K562 (cell line): ENCODE measurements around the gene CMIP. TPM values are rescaled to one million over a fixed set of nuclear protein-coding genes. Genes with fewer than 3 reads are reported as not detected.

ENCODE experiments used
- ATAC-seq: fragments of 200-7000 bp; cut with Tn5 transposase; 3 replicates; pipeline ENCODE4 v1.9.1; 2020; ENCODE audit warnings: moderate library complexity
- BruUV-seq: library from RNA; stranded (reverse); fragments of 400-500 nt; replicated peaks from 2 replicates; lab custom pipeline; 2021; lab: Mats Ljungman, UMichigan
- CTCF ChIA-PET: fragments of 300-600 bp; formaldehyde crosslinking; extraction: SDS; loops from one replicate; lab custom pipeline; 2021; ENCODE audit warnings: low intra/inter-chr PET ratio; lab: Yijun Ruan, JAX
- POLR2A ChIA-PET: fragments of 300-600, 350-650 bp; sonication (Branson Sonifier 250); formaldehyde crosslinking; extraction: SDS; loops from one replicate; lab custom pipeline; 2021; ENCODE audit warnings: antibody characterized with exemption, inconsistent platforms; lab: Yijun Ruan, JAX
- DNase-seq, 4 experiments: peaks; one replicate each; pipeline versions ENCODE4 v3.0.0 to v3.0.0-alpha.2; 2011 to 2018; ENCODE audit warnings: low spot score in 3 of 4, mixed read lengths in 3 of 4; ENCODE audit errors: extremely low read depth in 1 of 4
- FAIRE-seq: peaks from 2 replicates; lab custom pipeline; 2011; peaks lifted over from hg19 to GRCh38; lab: Jason Lieb, UNC
- H2AFZ ChIP-seq: 2 replicates; pipeline ENCODE4 v1.6.0; 2011; ENCODE audit warnings: low read depth, low read length, control low read depth, inconsistent platforms
- H3K27ac ChIP-seq: fragments of 200-600 bp; 3 replicates; pipeline ENCODE4 v1.8.0; 2011; ENCODE audit warnings: low read depth, mild to moderate bottlenecking, control low read depth, inconsistent platforms, low read length, moderate library complexity, mixed read lengths; ENCODE audit errors: extremely low read depth
- H3K27me3 ChIP-seq, 2 experiments: fragments of 300-600 bp in 1 of 2; 2 replicates in 1 of 2; 3 replicates in 1 of 2; pipeline versions ENCODE4 v1.6.0 to v1.8.0; 2011; ENCODE audit warnings: inconsistent platforms in 2 of 2, low read length in 2 of 2, mild to moderate bottlenecking in 1 of 2, mixed read lengths in 1 of 2, moderate library complexity in 1 of 2; ENCODE audit not compliant: control insufficient read depth in 2 of 2, insufficient read depth in 2 of 2
- H3K36me3 ChIP-seq: fragments of 300-600 bp; 3 replicates; pipeline ENCODE4 v1.8.0; 2011; ENCODE audit warnings: mild to moderate bottlenecking, low read length, inconsistent platforms; ENCODE audit not compliant: control insufficient read depth, insufficient read depth
- H3K4me1 ChIP-seq, 2 experiments: fragments of 200-600 bp in 1 of 2; replicated peaks in 1 of 2; 2 replicates in 1 of 2; 3 replicates in 1 of 2; pipeline versions ENCODE4 v1.5.1 to v1.8.0; 2011; ENCODE audit warnings: inconsistent platforms in 2 of 2, low read length in 2 of 2, mild to moderate bottlenecking in 1 of 2, mixed read lengths in 1 of 2, moderate library complexity in 1 of 2; ENCODE audit not compliant: control insufficient read depth in 2 of 2, insufficient read depth in 2 of 2
- H3K4me2 ChIP-seq: 2 replicates; pipeline ENCODE4 v1.6.1; 2011; ENCODE audit warnings: low read length, control low read depth, inconsistent platforms, mixed read lengths; ENCODE audit not compliant: insufficient read depth
- H3K4me3 ChIP-seq: fragments of 200-600 bp; sonication (generic), shearing (Covaris generic); 2 replicates; pipeline ENCODE4 v1.5.1; 2016; ENCODE audit warnings: control low read depth, inconsistent platforms
- H3K79me2 ChIP-seq: fragments of 200-600 bp; 3 replicates; pipeline ENCODE4 v1.8.0; 2011; ENCODE audit warnings: low read length, inconsistent platforms; ENCODE audit not compliant: control insufficient read depth, insufficient read depth
- H3K9ac ChIP-seq, 2 experiments: 2 replicates each; pipeline versions ENCODE4 v1.6.0 to v1.6.1; 2011; ENCODE audit warnings: low read depth in 2 of 2, low read length in 2 of 2, control low read depth in 1 of 2, inconsistent platforms in 1 of 2, mild to moderate bottlenecking in 1 of 2, mixed read lengths in 1 of 2; ENCODE audit not compliant: insufficient read depth in 1 of 2
- H3K9me1 ChIP-seq: one replicate; pipeline ENCODE4 v1.6.0; 2011; ENCODE audit warnings: inconsistent platforms, mild to moderate bottlenecking, low read length, moderate library complexity; ENCODE audit not compliant: control insufficient read depth, insufficient read depth
- H3K9me3 ChIP-seq: replicated peaks from 2 replicates; pipeline ENCODE4 v1.5.1; 2011; ENCODE audit warnings: low read depth, low read length, inconsistent platforms; ENCODE audit not compliant: control insufficient read depth, insufficient read depth
- H4K20me1 ChIP-seq: replicated peaks from 2 replicates; pipeline ENCODE4 v1.6.1; 2011; ENCODE audit warnings: low read length, inconsistent platforms, mixed read lengths; ENCODE audit not compliant: control insufficient read depth, insufficient read depth
- CTBP1 ChIP-seq: fragments of 450-650 bp; IDR thresholded peaks from 2 replicates; pipeline ENCODE4 v1.6.1; 2016; ENCODE audit warnings: borderline replicate concordance
- L3MBTL2 ChIP-seq: fragments of 450-650 bp; IDR thresholded peaks from 2 replicates; pipeline ENCODE4 v1.6.1; 2016; ENCODE audit warnings: mild to moderate bottlenecking, moderate library complexity
- TBP ChIP-seq: optimal IDR thresholded peaks from 2 replicates; pipeline ENCODE3; 2011; ENCODE audit warnings: low read depth, low read length, improper control_type of control experiment
- ZKSCAN1 ChIP-seq: fragments of 150-350 bp; IDR thresholded peaks from 2 replicates; pipeline ENCODE4 v1.6.1; 2016; ENCODE audit warnings: low read depth, low read length
- ZNF124 ChIP-seq: sonication (generic); formaldehyde crosslinking; IDR thresholded peaks from 2 replicates; pipeline ENCODE4 v1.8.1; 2022; ENCODE audit warnings: missing genetic modification reagents
- ZNF668 ChIP-seq: fragments of 250-450 bp; sonication (Bioruptor Pico); IDR thresholded peaks from 2 replicates; pipeline ENCODE4 v1.8.0; 2022; ENCODE audit warnings: mild to moderate bottlenecking, inconsistent platforms
- WGBS: fragments of 100-300 bp; shearing (Covaris generic); methylation state at CpG from one replicate; pipeline ENCODE4 v1.1.6; 2016; ENCODE audit warnings: low coverage, mixed read lengths; ENCODE audit not compliant: insufficient coverage; ENCODE audit errors: missing lambda C conversion rate; 5-methylcytosine and 5-hydroxymethylcytosine counted together
- in situ Hi-C: fragments of 300-500 bp; cut with MboI; formaldehyde crosslinking; loops from 4 replicates; pipeline ENCODE4 v1.15.0; 2018; ENCODE audit warnings: inconsistent platforms, mixed read lengths
- intact Hi-C: fragments of 100-400 bp; cut with micrococcal nuclease; formaldehyde crosslinking; loops from 2 replicates; pipeline ENCODE4 v1.14.2; 2022
- polyA plus RNA-seq, 8 experiments: library from polyadenylated mRNA; depleted of rRNA in 4 of 8; stranded (reverse) in 5 of 8; unstranded in 3 of 8; fragments of >200 nt; fragmentation: Nextera tagmentation in 2 of 8; fragmentation: Illumina TruSeq in 1 of 8; extraction: Ambion mirVana in 2 of 8; extraction: Trizol in 1 of 8; gene quantifications; 2 replicates each; pipeline versions ENCODE4 v1.2.1 to v1.2.3, GENCODE V29; 2011 to 2014; ENCODE audit warnings: inconsistent platforms in 1 of 8, missing spikeins in 1 of 8
- total RNA-seq, 7 experiments: library from RNA; depleted of rRNA in 6 of 7; stranded (reverse); fragments of >200 nt in 6 of 7; fragmentation: Illumina TruSeq in 2 of 7; extraction: Trizol in 2 of 7; gene quantifications; 2 replicates each; pipeline versions ENCODE4 v1.2.1 to v1.2.3, GENCODE V29; 2011 to 2021; ENCODE audit warnings: low replicate concordance in 1 of 7
- TF ChIP-seq, protein P1 (sequence below), 2 experiments: IDR thresholded peaks; 2 replicates each; pipeline ENCODE4 v1.6.1; 2012; ENCODE audit warnings: improper control_type of control experiment in 2 of 2, low read depth in 2 of 2, low read length in 2 of 2, borderline replicate concordance in 1 of 2

Gene CMIP
- total and polyA plus RNA-seq, 9 of the 15 experiments (the other 6 are each of a cell fraction or from before 2014, with no cell fraction given): 0.94 to 82.5 (median 10.3) TPM

DNA sequence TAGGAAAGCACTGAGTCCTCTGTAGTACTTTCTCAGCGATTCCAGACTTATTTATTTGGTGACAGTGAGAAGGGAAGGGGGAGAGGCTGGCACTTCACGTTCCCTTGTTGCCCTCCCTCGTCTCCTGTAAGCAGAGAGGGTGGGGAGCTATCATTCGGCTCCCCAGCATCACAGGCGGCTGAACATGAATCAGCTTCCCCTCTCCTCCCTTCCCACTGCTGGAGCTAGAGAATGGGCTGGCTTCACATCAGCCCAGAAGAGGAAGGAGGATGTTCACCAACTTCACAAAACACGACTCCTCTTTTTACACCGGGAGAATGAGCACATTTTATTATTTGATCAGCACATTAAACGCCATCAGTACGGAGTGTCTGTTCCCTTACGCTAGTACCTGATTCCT lies 6.7 kb upstream of the CMIP start:
- ATAC-seq (peak; percentile 24; the same call in 2 of the 3 replicates), FAIRE-seq (no peak), DNase-seq (no peak)
- H2AFZ ChIP-seq: 0 out of 2 replicates have a peak overlapping the region, but pooled peaks have one; percentile 5
- BruUV-seq: no TSS peak
- ChIA-PET POLR2A (interaction anchor here (4.7 kb wide), 1 partner anchor 7 kb away, joined by 24 read pairs; no protein-coding TSS in a partner anchor), CTCF (no interaction called here)
- WGBS: 18% methylated on average over 10 of the region's 10 CpGs
- H3K9me1 ChIP-seq: no peaks in the 10 kb centered on the region
- H3K36me3 ChIP-seq: no peaks in the 10 kb centered on the region
- H3K9ac ChIP-seq: no peak overlapping the region; a peak in 1 of 4 replicates
- no peaks in the 10 kb centered on the region for H4K20me1 ChIP-seq
- no peak for TF ChIP-seq L3MBTL2
- TF ChIP-seq, protein P1, sequence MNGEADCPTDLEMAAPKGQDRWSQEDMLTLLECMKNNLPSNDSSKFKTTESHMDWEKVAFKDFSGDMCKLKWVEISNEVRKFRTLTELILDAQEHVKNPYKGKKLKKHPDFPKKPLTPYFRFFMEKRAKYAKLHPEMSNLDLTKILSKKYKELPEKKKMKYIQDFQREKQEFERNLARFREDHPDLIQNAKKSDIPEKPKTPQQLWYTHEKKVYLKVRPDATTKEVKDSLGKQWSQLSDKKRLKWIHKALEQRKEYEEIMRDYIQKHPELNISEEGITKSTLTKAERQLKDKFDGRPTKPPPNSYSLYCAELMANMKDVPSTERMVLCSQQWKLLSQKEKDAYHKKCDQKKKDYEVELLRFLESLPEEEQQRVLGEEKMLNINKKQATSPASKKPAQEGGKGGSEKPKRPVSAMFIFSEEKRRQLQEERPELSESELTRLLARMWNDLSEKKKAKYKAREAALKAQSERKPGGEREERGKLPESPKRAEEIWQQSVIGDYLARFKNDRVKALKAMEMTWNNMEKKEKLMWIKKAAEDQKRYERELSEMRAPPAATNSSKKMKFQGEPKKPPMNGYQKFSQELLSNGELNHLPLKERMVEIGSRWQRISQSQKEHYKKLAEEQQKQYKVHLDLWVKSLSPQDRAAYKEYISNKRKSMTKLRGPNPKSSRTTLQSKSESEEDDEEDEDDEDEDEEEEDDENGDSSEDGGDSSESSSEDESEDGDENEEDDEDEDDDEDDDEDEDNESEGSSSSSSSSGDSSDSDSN (IDR thresholded peaks at IDR 0.05; ENCODE audit: borderline replicate concordance in 1 of 2, low read depth in 2 of 2, low read length in 2 of 2): peak in 1 of 2 experiments; percentile 42; a peak in 1 of 4 replicates
- no peak for TF ChIP-seq ZNF668 (CRISPR knock-in tag)
- TF ChIP-seq CTBP1: peak; percentile 43; the same call in 1 of the 2 replicates
- no peak for TF ChIP-seq ZNF124 (CRISPR knock-in tag)
- TF ChIP-seq TBP: no peak
- no peak for TF ChIP-seq ZKSCAN1
- no peaks in the 10 kb centered on the region for H3K9me3 ChIP-seq
- in situ Hi-C loops (no loop called here), intact Hi-C loops (no loop called here)
- peaks cover 46 to 57% of the 10 kb centered on the region in 2 experiments for H3K27me3 ChIP-seq
- H3K4me2 ChIP-seq: no peak overlapping the region
- no peaks in the 10 kb centered on the region; a peak in 3 of 5 replicates for H3K4me1 ChIP-seq
- H3K27ac ChIP-seq: no peak overlapping the region
- no peaks in the 10 kb centered on the region for H3K79me2 ChIP-seq
- no peak overlapping the region for H3K4me3 ChIP-seq
